ENCODE data around the gene CMTM7. TPM values are rescaled to one million over a fixed set of nuclear protein-coding genes. Genes with fewer than 3 reads are reported as not detected.

CMTM7 gene
- total and polyA plus RNA-seq, 9 of the 15 experiments (the other 6 are each of a cell fraction or from before 2014, with no cell fraction given): 0.03 to 1.6 (median 0.42) TPM; not detected in 4

DNA sequence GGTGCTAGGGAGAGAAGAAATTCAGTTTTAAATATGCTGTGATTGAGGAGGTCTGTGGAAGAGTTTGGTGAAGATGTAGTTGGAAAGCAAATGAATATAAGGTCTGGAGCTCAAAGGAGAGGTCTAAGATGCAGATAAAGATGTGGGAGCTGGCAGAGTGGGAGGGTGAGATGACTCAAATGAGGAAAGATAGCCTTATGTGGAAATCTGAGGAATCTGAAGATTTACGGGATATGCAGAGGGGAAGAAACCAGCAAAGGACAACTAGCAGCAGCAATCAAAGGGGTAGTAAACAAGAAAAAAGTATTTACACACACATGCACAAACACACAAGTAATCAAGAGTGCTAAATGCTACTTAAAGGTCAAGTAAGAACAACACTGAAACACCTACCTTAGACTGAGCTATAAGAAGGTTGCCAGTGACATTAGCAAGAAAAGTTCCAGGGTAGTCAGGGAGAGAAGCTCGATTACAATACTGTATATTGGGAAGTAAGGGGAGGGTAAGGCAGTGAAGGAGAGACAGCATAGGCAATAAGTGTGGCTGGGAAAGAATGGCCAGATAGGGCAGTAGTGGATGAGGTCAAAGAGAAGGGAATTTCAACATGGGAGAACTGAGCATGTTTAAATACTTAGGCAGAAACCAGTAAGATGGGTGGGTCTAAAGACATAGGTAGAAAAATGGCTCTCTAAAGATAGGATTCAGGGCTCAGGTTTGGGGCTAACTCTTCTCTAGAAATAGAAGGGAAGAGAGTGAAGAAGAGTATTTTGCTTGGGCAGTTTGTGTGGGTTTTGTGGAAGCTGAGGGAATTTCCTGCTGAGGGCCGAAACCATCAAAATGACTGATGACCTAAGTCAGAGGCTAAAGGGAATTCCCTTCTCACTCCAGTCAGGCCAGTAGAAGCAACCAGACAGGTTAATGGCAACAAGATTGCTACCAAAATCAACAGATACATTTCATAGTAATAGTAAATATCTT, 102.1 kb downstream of the CMTM7 start:
- Histone ChIP-seq H3K36me3 (ENCODE audit: control insufficient read depth, insufficient read depth, low read length) (peaks cover 12% of the 10 kb centered on the region), H3K79me2 (ENCODE audit: control insufficient read depth, insufficient read depth, low read length) (peaks cover 19% of the 10 kb centered on the region), H2AFZ (ENCODE audit: low read depth, low read length) (no peak overlapping the region), H3K4me2 (ENCODE audit: insufficient read depth, low read length) (0 out of 2 replicates have a peak overlapping the region, but pooled peaks have one; percentile 1), H3K9me1 (ENCODE audit: control insufficient read depth, insufficient read depth, low read length) (no peaks in the 10 kb centered on the region), H3K9ac (ENCODE audit: insufficient read depth in 1 of 2, low read depth in 2 of 2, low read length in 2 of 2) (no peak overlapping the region), H3K9me3 (replicated peaks; ENCODE audit: control insufficient read depth, insufficient read depth, low read depth, low read length) (no peaks in the 10 kb centered on the region), H4K20me1 (replicated peaks; ENCODE audit: control insufficient read depth, insufficient read depth, low read length) (no peaks in the 10 kb centered on the region; the same call in 1 of the 2 replicates), H3K27ac (ENCODE audit: extremely low read depth, low read depth, low read length) (no peak overlapping the region), H3K4me3 (no peak overlapping the region), H3K27me3 (ENCODE audit: control insufficient read depth in 2 of 2, insufficient read depth in 2 of 2, low read length in 2 of 2) (no peaks in the 10 kb centered on the region), H3K4me1 (replicated peaks in 1 of 2; ENCODE audit: control insufficient read depth in 2 of 2, insufficient read depth in 2 of 2, low read length in 2 of 2) (peaks cover 9 to 20% of the 10 kb centered on the region in 2 experiments)
- ATAC-seq (no peak; the same call in 2 of the 3 replicates), FAIRE-seq (no peak), DNase-seq (ENCODE audit: extremely low read depth in 1 of 4, low spot score in 3 of 4) (no peak)
- no TSS peak for BruUV-seq (replicated peaks)
- 44% methylated on average over 3 of the region's 3 CpGs for WGBS (ENCODE audit: insufficient coverage, low coverage, missing lambda C conversion rate)
- intact Hi-C loops (cut with micrococcal nuclease) (no loop called here), in situ Hi-C loops (cut with MboI) (no loop called here)
- POLR2A ChIA-PET: interaction anchor here (1.4 kb wide), 1 partner anchor 9 kb away, joined by 3 read pairs; no protein-coding TSS in a partner anchor
- CTCF ChIA-PET (ENCODE audit: low intra/inter-chr PET ratio): no interaction called here
- TF ChIP-seq, protein P1, sequence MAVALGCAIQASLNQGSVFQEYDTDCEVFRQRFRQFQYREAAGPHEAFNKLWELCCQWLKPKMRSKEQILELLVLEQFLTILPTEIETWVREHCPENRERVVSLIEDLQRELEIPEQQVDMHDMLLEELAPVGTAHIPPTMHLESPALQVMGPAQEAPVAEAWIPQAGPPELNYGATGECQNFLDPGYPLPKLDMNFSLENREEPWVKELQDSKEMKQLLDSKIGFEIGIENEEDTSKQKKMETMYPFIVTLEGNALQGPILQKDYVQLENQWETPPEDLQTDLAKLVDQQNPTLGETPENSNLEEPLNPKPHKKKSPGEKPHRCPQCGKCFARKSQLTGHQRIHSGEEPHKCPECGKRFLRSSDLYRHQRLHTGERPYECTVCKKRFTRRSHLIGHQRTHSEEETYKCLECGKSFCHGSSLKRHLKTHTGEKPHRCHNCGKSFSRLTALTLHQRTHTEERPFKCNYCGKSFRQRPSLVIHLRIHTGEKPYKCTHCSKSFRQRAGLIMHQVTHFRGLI (CRISPR knock-in tag; IDR thresholded peaks at IDR 0.05): no peak
- TF ChIP-seq SMARCE1 (IDR thresholded peaks at IDR 0.05) (peak; percentile 74), POLR2B (IDR thresholded peaks at IDR 0.05; ENCODE audit: low read depth, partially characterized antibody) (no peak), RBM34 (IDR thresholded peaks at IDR 0.05; ENCODE audit: borderline replicate concordance, insufficient read depth, low read length) (no peak), ETV6 (IDR thresholded peaks at IDR 0.05; ENCODE audit: borderline replicate concordance in 1 of 2, low read depth in 2 of 2, low read length in 1 of 2) (no peak), ETV6 (CRISPR knock-in tag; IDR thresholded peaks at IDR 0.05; ENCODE audit: borderline replicate concordance) (no peak), NCOA4 (IDR thresholded peaks at IDR 0.05; ENCODE audit: partially characterized antibody) (peak; percentile 34), SRF (CRISPR knock-in tag; IDR thresholded peaks at IDR 0.05) (peak; percentile 80 to 94; a peak in 3 of 4 replicates), DIDO1 (tag; IDR thresholded peaks at IDR 0.05; ENCODE audit: low read depth) (no peak), LARP7 (IDR thresholded peaks at IDR 0.05) (0 out of 2 replicates have a peak, but pooled peaks have one; percentile 25), ZNF561 (CRISPR knock-in tag; conservative IDR thresholded peaks at IDR 0.05) (no peak), HDAC1 (IDR thresholded peaks at IDR 0.05) (peak in 1 of 2 experiments; percentile 59; a peak in 1 of 4 replicates), ZNF146 (CRISPR knock-in tag; IDR thresholded peaks at IDR 0.05; ENCODE audit: unreplicated experiment) (no peak), EP300 (IDR thresholded peaks at IDR 0.05; ENCODE audit: low read length) (peak; percentile 41; the same call in 1 of the 2 replicates), EZH2 (IDR thresholded peaks at IDR 0.05; ENCODE audit: borderline replicate concordance, low read depth, low read length) (no peak), CBFA2T3 (IDR thresholded peaks at IDR 0.05) (peak; percentile 53), CTBP1 (IDR thresholded peaks at IDR 0.05; ENCODE audit: borderline replicate concordance) (peak; percentile 29; the same call in 1 of the 2 replicates), THRB (CRISPR knock-in tag; conservative IDR thresholded peaks at IDR 0.05) (no peak), RCOR1 (IDR thresholded peaks at IDR 0.05; ENCODE audit: borderline replicate concordance in 1 of 2, low read depth in 2 of 2, low read length in 2 of 2) (peak in 1 of 2 experiments; percentile 59; a peak in 1 of 4 replicates)

All from K562 (cell line).